Fibroblast of lung (primary cell): ENCODE data around the gene TBC1D22A. TPM values are rescaled to one million over a fixed set of nuclear protein-coding genes. Genes with fewer than 3 reads are reported as not detected.

Experiments used
- DNase-seq, 2 donors: peaks; one replicate each; pipeline versions ENCODE4 v3.0.0 to v3.0.0-alpha.2; 2010; ENCODE audit warnings: low read depth in 2 of 2
- H2AFZ ChIP-seq: 2 replicates; pipeline ENCODE4 v1.5.1; 2012; ENCODE audit warnings: low read length, control low read depth, inconsistent platforms
- H3K27ac ChIP-seq: 2 replicates; pipeline ENCODE4 v1.5.1; 2011; ENCODE audit warnings: low read length, control low read depth; ENCODE audit not compliant: insufficient read depth
- H3K27me3 ChIP-seq: 2 replicates; pipeline ENCODE4 v1.5.1; 2011; ENCODE audit warnings: mild to moderate bottlenecking, low read length; ENCODE audit not compliant: control insufficient read depth, insufficient read depth
- H3K36me3 ChIP-seq: 2 replicates; pipeline ENCODE4 v1.5.1; 2011; ENCODE audit warnings: low read length; ENCODE audit not compliant: control insufficient read depth, insufficient read depth
- H3K4me1 ChIP-seq: 2 replicates; pipeline ENCODE4 v1.5.1; 2011; ENCODE audit warnings: low read length; ENCODE audit not compliant: control insufficient read depth, insufficient read depth; ENCODE audit errors: extremely low read depth
- H3K4me2 ChIP-seq: 2 replicates; pipeline ENCODE4 v1.5.1; 2011; ENCODE audit warnings: low read length, control low read depth; ENCODE audit not compliant: insufficient read depth; ENCODE audit errors: extremely low read depth
- H3K4me3 ChIP-seq, 4 experiments: fragments of 200-600 bp in 1 of 4; sonication (generic) in 1 of 4; replicated peaks in 1 of 4; 2 replicates each; pipeline ENCODE4 v1.5.1; 2011 to 2016; ENCODE audit warnings: low read length in 4 of 4, low read depth in 3 of 4, mild to moderate bottlenecking in 3 of 4, control low read depth in 2 of 4, inconsistent platforms in 1 of 4, mixed read lengths in 1 of 4; ENCODE audit not compliant: insufficient read depth in 1 of 4; ENCODE audit errors: control extremely low read depth in 1 of 4
- H3K79me2 ChIP-seq: 2 replicates; pipeline ENCODE4 v1.5.1; 2012; ENCODE audit warnings: mild to moderate bottlenecking, low read length, inconsistent platforms; ENCODE audit not compliant: control insufficient read depth, insufficient read depth
- H3K9ac ChIP-seq: 2 replicates; pipeline ENCODE4 v1.5.1; 2011; ENCODE audit warnings: mild to moderate bottlenecking, low read length, control low read depth; ENCODE audit not compliant: insufficient read depth
- H3K9me3 ChIP-seq: 2 replicates; pipeline ENCODE4 v1.5.1; 2012; ENCODE audit warnings: low read depth, low read length; ENCODE audit not compliant: control insufficient read depth, insufficient read depth
- H4K20me1 ChIP-seq: 2 replicates; pipeline ENCODE4 v1.5.1; 2011; ENCODE audit warnings: low read length; ENCODE audit not compliant: control insufficient read depth, insufficient read depth; ENCODE audit errors: extremely low read depth
- EZH2 ChIP-seq: IDR thresholded peaks from 2 replicates; pipeline ENCODE4 v1.5.1; 2012; ENCODE audit warnings: low read length, control low read depth, mild to moderate bottlenecking; ENCODE audit errors: missing control alignments
- polyA plus RNA-seq, 2 donors: library from polyadenylated mRNA; depleted of rRNA in 1 of 2; stranded (reverse) in 1 of 2; unstranded in 1 of 2; fragments of >200 nt; gene quantifications; 2 replicates each; pipeline ENCODE4 v1.2.1, GENCODE V29; 2011 to 2012; ENCODE audit warnings: missing spikeins in 1 of 2
- total RNA-seq: library from RNA; depleted of rRNA; stranded (reverse); fragments of >200 nt; gene quantifications from 2 replicates; pipeline ENCODE4 v1.2.1, GENCODE V29; 2014
- TF ChIP-seq, protein P1 (sequence below), 2 donors: IDR thresholded peaks in 1 of 2; conservative IDR thresholded peaks in 1 of 2; 1 replicate in 1 of 2; 2 replicates in 1 of 2; pipeline ENCODE4 v1.5.1; 2011 to 2012; ENCODE audit warnings: low read length in 2 of 2, control low read depth in 1 of 2, inconsistent platforms in 1 of 2, low read depth in 1 of 2, mild to moderate bottlenecking in 1 of 2

TBC1D22A gene
- total and polyA plus RNA-seq, 2 donors (not counting 1 experiment from before 2014, with no cell fraction given): 11.6 to 17.6 TPM

DNA sequence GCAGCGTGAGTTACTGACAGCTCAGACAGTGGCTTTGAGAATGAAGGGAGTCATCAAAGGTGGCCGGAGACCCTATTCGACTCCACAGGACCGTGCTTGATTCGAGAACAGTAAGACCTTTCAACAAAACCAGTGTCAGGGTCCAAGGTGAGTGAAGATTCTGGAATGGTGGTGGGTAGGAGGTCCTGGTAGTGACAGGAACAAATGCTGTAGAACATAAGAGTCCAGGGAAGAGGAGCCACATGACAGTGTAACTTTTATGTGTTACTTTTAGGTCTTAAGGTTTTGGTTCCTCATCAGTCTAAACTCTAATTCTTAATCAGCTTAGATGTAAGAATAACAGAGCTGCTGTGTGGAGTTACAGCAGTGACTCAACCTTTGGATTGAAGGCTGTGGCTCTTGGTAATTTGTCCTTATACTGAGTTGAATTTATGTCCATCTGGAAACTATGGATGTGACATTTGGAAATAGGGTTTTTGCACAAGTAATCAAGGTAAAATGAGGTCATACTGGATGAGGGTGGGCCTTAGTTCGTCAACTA is 1.8 kb downstream of the TBC1D22A start:
- Histone ChIP-seq H3K27me3 (no peaks in the 10 kb centered on the region), H4K20me1 (no peaks in the 10 kb centered on the region), H2AFZ (no peak overlapping the region), H3K9me3 (no peaks in the 10 kb centered on the region), H3K27ac (no peak overlapping the region), H3K4me1 (peaks cover 6% of the 10 kb centered on the region), H3K4me2 (peak overlapping the region; percentile 29), H3K4me3 (no peak overlapping the region), H3K9ac (no peak overlapping the region), H3K36me3 (peaks cover 3% of the 10 kb centered on the region), H3K79me2 (peaks cover 59% of the 10 kb centered on the region)
- DNase-seq: no peak
- TF ChIP-seq EZH2: no peak
- TF ChIP-seq, protein P1, sequence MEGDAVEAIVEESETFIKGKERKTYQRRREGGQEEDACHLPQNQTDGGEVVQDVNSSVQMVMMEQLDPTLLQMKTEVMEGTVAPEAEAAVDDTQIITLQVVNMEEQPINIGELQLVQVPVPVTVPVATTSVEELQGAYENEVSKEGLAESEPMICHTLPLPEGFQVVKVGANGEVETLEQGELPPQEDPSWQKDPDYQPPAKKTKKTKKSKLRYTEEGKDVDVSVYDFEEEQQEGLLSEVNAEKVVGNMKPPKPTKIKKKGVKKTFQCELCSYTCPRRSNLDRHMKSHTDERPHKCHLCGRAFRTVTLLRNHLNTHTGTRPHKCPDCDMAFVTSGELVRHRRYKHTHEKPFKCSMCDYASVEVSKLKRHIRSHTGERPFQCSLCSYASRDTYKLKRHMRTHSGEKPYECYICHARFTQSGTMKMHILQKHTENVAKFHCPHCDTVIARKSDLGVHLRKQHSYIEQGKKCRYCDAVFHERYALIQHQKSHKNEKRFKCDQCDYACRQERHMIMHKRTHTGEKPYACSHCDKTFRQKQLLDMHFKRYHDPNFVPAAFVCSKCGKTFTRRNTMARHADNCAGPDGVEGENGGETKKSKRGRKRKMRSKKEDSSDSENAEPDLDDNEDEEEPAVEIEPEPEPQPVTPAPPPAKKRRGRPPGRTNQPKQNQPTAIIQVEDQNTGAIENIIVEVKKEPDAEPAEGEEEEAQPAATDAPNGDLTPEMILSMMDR (conservative IDR thresholded peaks at IDR 0.05 in 1 of 2, IDR thresholded peaks at IDR 0.05 in 1 of 2; ENCODE audit: low read depth in 1 of 2, low read length in 2 of 2): no peak

DNA sequence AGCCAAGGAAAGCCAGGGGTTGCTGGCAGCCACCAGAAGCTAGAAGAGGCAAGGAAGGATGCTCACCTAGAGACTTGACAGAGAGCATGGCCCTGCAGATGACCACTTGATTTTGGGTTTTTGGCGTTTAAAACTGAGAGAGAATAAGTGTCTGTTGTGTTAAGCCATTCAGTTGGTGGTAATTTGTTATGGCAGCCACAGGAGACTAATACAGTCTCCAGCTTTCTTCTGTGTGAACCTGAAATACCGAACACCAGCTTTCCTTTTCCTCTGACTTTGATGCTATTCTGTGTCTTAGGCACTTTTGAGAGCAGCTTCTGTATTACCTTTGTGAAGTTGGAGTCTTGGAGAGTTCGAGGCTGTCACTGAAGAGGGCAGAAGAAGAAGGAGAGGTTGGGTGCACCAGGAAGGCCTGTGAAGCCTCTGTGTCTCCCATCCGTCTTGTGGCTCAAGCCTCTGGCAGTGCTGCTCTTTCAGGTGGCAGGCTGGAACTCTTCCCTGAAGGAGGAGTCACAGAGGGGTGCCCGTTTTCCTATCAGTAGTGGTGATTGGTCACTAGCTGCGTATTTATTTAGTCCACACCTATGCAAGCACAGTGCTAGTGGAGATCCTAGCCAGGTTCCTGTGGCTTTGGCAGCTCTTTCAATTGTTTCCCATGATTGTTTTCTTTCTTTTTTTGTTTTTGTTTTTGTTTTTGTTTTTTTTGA is 2.5 kb downstream of the TBC1D22A start:
- Histone ChIP-seq H4K20me1 (no peaks in the 10 kb centered on the region), H3K4me1 (peaks cover 6% of the 10 kb centered on the region), H3K4me2 (no peak overlapping the region), H3K36me3 (peaks cover 3% of the 10 kb centered on the region), H3K79me2 (peaks cover 65% of the 10 kb centered on the region), H3K27me3 (no peaks in the 10 kb centered on the region), H2AFZ (no peak overlapping the region), H3K9me3 (no peaks in the 10 kb centered on the region), H3K27ac (no peak overlapping the region), H3K4me3 (no peak overlapping the region), H3K9ac (no peak overlapping the region)
- no peak for DNase-seq
- TF ChIP-seq EZH2: no peak
- TF ChIP-seq, protein P1 (conservative IDR thresholded peaks at IDR 0.05 in 1 of 2, IDR thresholded peaks at IDR 0.05 in 1 of 2; ENCODE audit: low read depth in 1 of 2, low read length in 2 of 2): no peak

DNA sequence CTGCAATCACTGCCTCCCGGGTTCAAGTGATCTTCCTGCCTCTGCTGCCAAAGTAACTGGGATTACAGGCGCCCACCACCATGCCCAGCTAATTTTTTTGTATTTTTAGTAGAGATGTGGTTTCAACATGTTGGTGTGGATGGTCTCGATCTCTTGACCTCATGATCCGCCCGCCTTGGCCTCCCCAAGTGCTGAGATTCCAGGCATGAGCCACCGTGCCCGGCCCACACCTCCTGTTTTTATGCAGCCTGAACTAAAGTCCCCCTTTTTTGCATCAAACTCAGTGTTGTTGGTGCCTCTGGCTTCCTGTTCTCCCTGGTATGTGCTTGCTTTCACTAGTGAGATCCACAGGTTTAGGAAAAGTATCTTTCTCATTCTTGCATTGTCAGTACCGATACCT is 4.2 kb downstream of the TBC1D22A start:
- Histone ChIP-seq H4K20me1 (no peaks in the 10 kb centered on the region), H3K36me3 (no peaks in the 10 kb centered on the region), H3K9ac (no peak overlapping the region), H3K4me2 (no peak overlapping the region), H2AFZ (no peak overlapping the region), H3K27ac (no peak overlapping the region), H3K9me3 (no peaks in the 10 kb centered on the region), H3K79me2 (peaks cover 57% of the 10 kb centered on the region), H3K27me3 (no peaks in the 10 kb centered on the region), H3K4me3 (no peak overlapping the region), H3K4me1 (peaks cover 5% of the 10 kb centered on the region)
- TF ChIP-seq, protein P1 (conservative IDR thresholded peaks at IDR 0.05 in 1 of 2, IDR thresholded peaks at IDR 0.05 in 1 of 2; ENCODE audit: low read depth in 1 of 2, low read length in 2 of 2): no peak
- no peak for TF ChIP-seq EZH2
- DNase-seq: no peak
